K562 (cell line): ENCODE measurements around the gene ENO3. TPM values are rescaled to one million over a fixed set of nuclear protein-coding genes. Genes with fewer than 3 reads are reported as not detected.

Experiments
- CCNT2 ChIP-seq: IDR thresholded peaks from 2 replicates; pipeline ENCODE4 v1.6.1; 2011; ENCODE audit warnings: borderline replicate concordance, low read depth, mild to moderate bottlenecking, moderate library complexity, mixed read lengths, low read length; ENCODE audit not compliant: insufficient read length; ENCODE audit errors: extremely low read depth
- CEBPG ChIP-seq, 3 experiments: fragments of 200-800 bp in 1 of 3; sonication (Bioruptor generic) in 1 of 3; sonication (generic) in 1 of 3; formaldehyde crosslinking in 1 of 3; IDR thresholded peaks in 2 of 3; conservative IDR thresholded peaks in 1 of 3; 2 replicates each; pipeline versions ENCODE4 v1.6.1 to v1.8.0; 2016 to 2022; ENCODE audit warnings: missing compliant biosample characterization in 2 of 3, missing genetic modification characterization in 2 of 3, mild to moderate bottlenecking in 1 of 3, missing genetic modification reagents in 1 of 3
- DDX20 ChIP-seq: fragments of 450-650 bp; IDR thresholded peaks from 2 replicates; pipeline ENCODE4 v1.6.1; 2016; ENCODE audit warnings: missing genetic modification characterization, low read depth, mild to moderate bottlenecking, missing compliant biosample characterization, moderate library complexity
- EP300 ChIP-seq: IDR thresholded peaks from 2 replicates; pipeline ENCODE4 v1.6.1; 2012; ENCODE audit warnings: low read length, improper control_type of control experiment
- RERE ChIP-seq: sonication (generic); formaldehyde crosslinking; IDR thresholded peaks from 2 replicates; pipeline ENCODE4 v1.8.0; 2023; ENCODE audit warnings: missing genetic modification reagents, mild to moderate bottlenecking, borderline replicate concordance
- RREB1 ChIP-seq: fragments of 250-450 bp; sonication (Bioruptor Pico); IDR thresholded peaks from 2 replicates; pipeline ENCODE4 v1.4.0; 2020
- SP2 ChIP-seq: IDR thresholded peaks from 2 replicates; pipeline ENCODE4 v1.6.1; 2011; ENCODE audit warnings: mild to moderate bottlenecking, low read depth, low read length, moderate library complexity; ENCODE audit not compliant: poor library complexity, severe bottlenecking; ENCODE audit errors: extremely low read depth
- SREBF2 ChIP-seq: sonication (generic); formaldehyde crosslinking; IDR thresholded peaks from 2 replicates; pipeline ENCODE4 v1.4.0; 2020; ENCODE audit warnings: mild to moderate bottlenecking, missing genetic modification reagents
- STAT6 ChIP-seq: sonication (generic); formaldehyde crosslinking; IDR thresholded peaks from 2 replicates; pipeline ENCODE4 v1.8.1; 2023; ENCODE audit warnings: mild to moderate bottlenecking, missing genetic modification reagents
- ZNF253 ChIP-seq: fragments of 250-450 bp; sonication (Bioruptor Pico); conservative IDR thresholded peaks from 2 replicates; pipeline ENCODE4 v1.6.1; 2021; ENCODE audit warnings: mild to moderate bottlenecking
- polyA plus RNA-seq, 8 experiments: library from polyadenylated mRNA; depleted of rRNA in 4 of 8; stranded (reverse) in 5 of 8; unstranded in 3 of 8; fragments of >200 nt; fragmentation: Nextera tagmentation in 2 of 8; fragmentation: Illumina TruSeq in 1 of 8; extraction: Ambion mirVana in 2 of 8; extraction: Trizol in 1 of 8; gene quantifications; 2 replicates each; pipeline versions ENCODE4 v1.2.1 to v1.2.3, GENCODE V29; 2011 to 2014; ENCODE audit warnings: inconsistent platforms in 1 of 8, missing spikeins in 1 of 8
- total RNA-seq, 7 experiments: library from RNA; depleted of rRNA in 6 of 7; stranded (reverse); fragments of >200 nt in 6 of 7; fragmentation: Illumina TruSeq in 2 of 7; extraction: Trizol in 2 of 7; gene quantifications; 2 replicates each; pipeline versions ENCODE4 v1.2.1 to v1.2.3, GENCODE V29; 2011 to 2021; ENCODE audit warnings: low replicate concordance in 1 of 7

ENO3 gene
- total and polyA plus RNA-seq, 9 of the 15 experiments (the other 6 are each of a cell fraction or from before 2014, with no cell fraction given), result 5.7 to 17.2 (median 9.9) TPM

GRCh38 chr17:5002121-5002788, 51.3 kb downstream of the ENO3 start (continued):
- TF ChIP-seq RREB1 (CRISPR knock-in tag) (no peak), ZNF253 (CRISPR knock-in tag) (no peak), STAT6 (no peak), CCNT2 (no peak), SREBF2 (no peak), SP2 (no peak), CEBPG (CRISPR knock-in tag; IDR thresholded peaks at IDR 0.05) (no peak), CEBPG (tag; conservative IDR thresholded peaks at IDR 0.05 in 1 of 2, IDR thresholded peaks at IDR 0.05 in 1 of 2) (no peak), DDX20 (tag) (no peak), EP300 (no peak), RERE (no peak)
